ENCODE measurements around the gene PDE9A. TPM values are rescaled to one million over a fixed set of nuclear protein-coding genes. Genes with fewer than 3 reads are reported as not detected.

The PDE9A gene
- total and polyA plus RNA-seq, 4 donors, result 2.6 to 16.2 (median 7.8) TPM

GRCh38 chr21:42782723-42783242 is 129.4 kb downstream of the PDE9A start:
- no peak for DNase-seq
- intact Hi-C loops (cut with DNase I), result no loop called here
- Histone ChIP-seq H3K9me3 (ENCODE audit: control insufficient read depth, low read length) (no peaks in the 10 kb centered on the region), H3K27me3 (ENCODE audit: control insufficient read depth in 1 of 2, insufficient read depth in 2 of 2, low read length in 1 of 2) (no peaks in the 10 kb centered on the region), H3K4me1 (ENCODE audit: control insufficient read depth in 1 of 2, insufficient read depth in 2 of 2, low read length in 2 of 2) (no peaks in the 10 kb centered on the region), H3K27ac (ENCODE audit: low read depth in 1 of 2, low read length in 2 of 2) (no peak overlapping the region), H3K4me3 (ENCODE audit: low read length in 2 of 2) (no peak overlapping the region), H3K36me3 (ENCODE audit: control insufficient read depth in 1 of 2, insufficient read depth in 2 of 2, low read length in 1 of 2) (no peaks in the 10 kb centered on the region)
- ATAC-seq (ENCODE audit: low FRiP score), result no peak
- 84 to 85% methylated on average over 10 of the region's 10 CpGs for WGBS, 2 donors

- Histone ChIP-seq H3K9me3 (ENCODE audit: control insufficient read depth, low read length) (peaks cover 1% of the 10 kb centered on the region), H3K27ac (ENCODE audit: low read depth in 1 of 2, low read length in 2 of 2) (no peak overlapping the region), H3K4me3 (ENCODE audit: low read length in 2 of 2) (no peak overlapping the region), H3K27me3 (ENCODE audit: control insufficient read depth in 1 of 2, insufficient read depth in 2 of 2, low read length in 1 of 2) (no peaks in the 10 kb centered on the region), H3K4me1 (ENCODE audit: control insufficient read depth in 1 of 2, insufficient read depth in 2 of 2, low read length in 2 of 2) (no peaks in the 10 kb centered on the region), H3K36me3 (ENCODE audit: control insufficient read depth in 1 of 2, insufficient read depth in 2 of 2, low read length in 1 of 2) (no peaks in the 10 kb centered on the region)
- intact Hi-C loops (cut with DNase I), result no loop called here
- DNase-seq (no peak), ATAC-seq (ENCODE audit: low FRiP score) (peak; percentile 55)
- 39 to 44% methylated on average over 8 of the region's 8 CpGs for WGBS, 2 donors
Measured at GRCh38 chr21:42784276-42784675, 130.9 kb downstream of the PDE9A start.

- Histone ChIP-seq H3K36me3 (ENCODE audit: control insufficient read depth in 1 of 2, insufficient read depth in 2 of 2, low read length in 1 of 2) (no peaks in the 10 kb centered on the region), H3K9me3 (ENCODE audit: control insufficient read depth, low read length) (peaks cover 2% of the 10 kb centered on the region), H3K4me3 (ENCODE audit: low read length in 2 of 2) (no peak overlapping the region), H3K4me1 (ENCODE audit: control insufficient read depth in 1 of 2, insufficient read depth in 2 of 2, low read length in 2 of 2) (no peaks in the 10 kb centered on the region), H3K27ac (ENCODE audit: low read depth in 1 of 2, low read length in 2 of 2) (no peak overlapping the region), H3K27me3 (ENCODE audit: control insufficient read depth in 1 of 2, insufficient read depth in 2 of 2, low read length in 1 of 2) (no peaks in the 10 kb centered on the region)
- intact Hi-C loops (cut with DNase I), result no loop called here
- ATAC-seq (ENCODE audit: low FRiP score) (no peak), DNase-seq (no peak)
- WGBS, 2 donors, result 88 to 89% methylated on average over 17 of the region's 17 CpGs
Measured at GRCh38 chr21:42784896-42785451, 131.6 kb downstream of the PDE9A start.

- H3K4me1 ChIP-seq (ENCODE audit: control insufficient read depth in 1 of 2, insufficient read depth in 2 of 2, low read length in 2 of 2), result no peaks in the 10 kb centered on the region
- WGBS, 2 donors, result 88 to 89% methylated on average over 28 of the region's 28 CpGs
- ATAC-seq (ENCODE audit: low FRiP score) (no peak), DNase-seq (no peak)
- no peak overlapping the region for H3K4me3 ChIP-seq (ENCODE audit: low read length in 2 of 2)
- H3K27ac ChIP-seq (ENCODE audit: low read depth in 1 of 2, low read length in 2 of 2), result no peak overlapping the region
- peaks cover 2% of the 10 kb centered on the region for H3K9me3 ChIP-seq (ENCODE audit: control insufficient read depth, low read length)
- no peaks in the 10 kb centered on the region for H3K27me3 ChIP-seq (ENCODE audit: control insufficient read depth in 1 of 2, insufficient read depth in 2 of 2, low read length in 1 of 2)
- intact Hi-C loops (cut with DNase I), result no loop called here
- H3K36me3 ChIP-seq (ENCODE audit: control insufficient read depth in 1 of 2, insufficient read depth in 2 of 2, low read length in 1 of 2), result no peaks in the 10 kb centered on the region
Measured at GRCh38 chr21:42785666-42786427, 132.4 kb downstream of the PDE9A start.

GRCh38 chr21:42786884-42787283 is 133.5 kb downstream of the PDE9A start:
- WGBS, 2 donors, result 70% methylated on average over 5 of the region's 5 CpGs
- intact Hi-C loops (cut with DNase I), result no loop called here

GRCh38 chr21:42787613-42788012 is 134.2 kb downstream of the PDE9A start:
- no peaks in the 10 kb centered on the region for H3K4me1 ChIP-seq (ENCODE audit: control insufficient read depth in 1 of 2, insufficient read depth in 2 of 2, low read length in 2 of 2)
- no peak overlapping the region for H3K4me3 ChIP-seq (ENCODE audit: low read length in 2 of 2)
- H3K9me3 ChIP-seq (ENCODE audit: control insufficient read depth, low read length), result peaks cover 2% of the 10 kb centered on the region
- DNase-seq (no peak), ATAC-seq (ENCODE audit: low FRiP score) (no peak)
- H3K27me3 ChIP-seq (ENCODE audit: control insufficient read depth in 1 of 2, insufficient read depth in 2 of 2, low read length in 1 of 2), result no peaks in the 10 kb centered on the region
- H3K27ac ChIP-seq (ENCODE audit: low read depth in 1 of 2, low read length in 2 of 2), result no peak overlapping the region
- no peaks in the 10 kb centered on the region for H3K36me3 ChIP-seq (ENCODE audit: control insufficient read depth in 1 of 2, insufficient read depth in 2 of 2, low read length in 1 of 2)
- intact Hi-C loops (cut with DNase I), result no loop called here
- 91 to 95% methylated on average over 4 of the region's 4 CpGs for WGBS, 2 donors

More at GRCh38 chr21:42786884-42787283, 133.5 kb downstream of the PDE9A start:
- ATAC-seq (ENCODE audit: low FRiP score) (no peak), DNase-seq (no peak)
- H3K9me3 ChIP-seq (ENCODE audit: control insufficient read depth, low read length), result peaks cover 2% of the 10 kb centered on the region
- no peak overlapping the region for H3K4me3 ChIP-seq (ENCODE audit: low read length in 2 of 2)
- H3K4me1 ChIP-seq (ENCODE audit: control insufficient read depth in 1 of 2, insufficient read depth in 2 of 2, low read length in 2 of 2), result no peaks in the 10 kb centered on the region
- H3K27me3 ChIP-seq (ENCODE audit: control insufficient read depth in 1 of 2, insufficient read depth in 2 of 2, low read length in 1 of 2), result no peaks in the 10 kb centered on the region
- no peaks in the 10 kb centered on the region for H3K36me3 ChIP-seq (ENCODE audit: control insufficient read depth in 1 of 2, insufficient read depth in 2 of 2, low read length in 1 of 2)
- H3K27ac ChIP-seq (ENCODE audit: low read depth in 1 of 2, low read length in 2 of 2), result no peak overlapping the region

- intact Hi-C loops (cut with DNase I), result no loop called here
- Histone ChIP-seq H3K27me3 (ENCODE audit: control insufficient read depth in 1 of 2, insufficient read depth in 2 of 2, low read length in 1 of 2) (no peaks in the 10 kb centered on the region), H3K4me3 (ENCODE audit: low read length in 2 of 2) (no peak overlapping the region), H3K27ac (ENCODE audit: low read depth in 1 of 2, low read length in 2 of 2) (no peak overlapping the region), H3K36me3 (ENCODE audit: control insufficient read depth in 1 of 2, insufficient read depth in 2 of 2, low read length in 1 of 2) (no peaks in the 10 kb centered on the region), H3K4me1 (ENCODE audit: control insufficient read depth in 1 of 2, insufficient read depth in 2 of 2, low read length in 2 of 2) (no peaks in the 10 kb centered on the region), H3K9me3 (ENCODE audit: control insufficient read depth, low read length) (peaks cover 2% of the 10 kb centered on the region)
- WGBS, 2 donors, result 68 to 71% methylated on average over 8 of the region's 8 CpGs
- DNase-seq (peak in 1 of 2 donors; percentile 13), ATAC-seq (ENCODE audit: low FRiP score) (no peak)
Measured at GRCh38 chr21:42790520-42791065, 137.2 kb downstream of the PDE9A start.

- ATAC-seq (ENCODE audit: low FRiP score), result no peak
- intact Hi-C loops (cut with DNase I), result no loop called here
Measured at GRCh38 chr21:42793774-42794173, 140.4 kb downstream of the PDE9A start.

More at GRCh38 chr21:42793774-42794173, 140.4 kb downstream of the PDE9A start:
- Histone ChIP-seq H3K9me3 (ENCODE audit: control insufficient read depth, low read length) (peaks cover 2% of the 10 kb centered on the region), H3K27me3 (ENCODE audit: control insufficient read depth in 1 of 2, insufficient read depth in 2 of 2, low read length in 1 of 2) (no peaks in the 10 kb centered on the region), H3K4me3 (ENCODE audit: low read length in 2 of 2) (no peak overlapping the region), H3K36me3 (ENCODE audit: control insufficient read depth in 1 of 2, insufficient read depth in 2 of 2, low read length in 1 of 2) (no peaks in the 10 kb centered on the region), H3K27ac (ENCODE audit: low read depth in 1 of 2, low read length in 2 of 2) (no peak overlapping the region), H3K4me1 (ENCODE audit: control insufficient read depth in 1 of 2, insufficient read depth in 2 of 2, low read length in 2 of 2) (no peaks in the 10 kb centered on the region)
- 66 to 71% methylated on average over 7 of the region's 7 CpGs for WGBS, 2 donors
- DNase-seq, result no peak
